HepG2 (cell line): Measurements from ENCODE around the gene ANKRD52. TPM values are rescaled to one million over a fixed set of nuclear protein-coding genes. Genes with fewer than 3 reads are reported as not detected.

Experiments
- BRD4 ChIP-seq: sonication (generic); formaldehyde crosslinking; IDR thresholded peaks from 2 replicates; pipeline ENCODE4 v1.4.0; 2020; ENCODE audit warnings: missing genetic modification reagents
- CBX5 ChIP-seq: sonication (generic); formaldehyde crosslinking; IDR thresholded peaks from 2 replicates; pipeline ENCODE4 v1.4.0; 2020; ENCODE audit warnings: missing genetic modification reagents, borderline replicate concordance
- GLI4 ChIP-seq: sonication (generic); formaldehyde crosslinking; IDR thresholded peaks from 2 replicates; pipeline ENCODE4 v1.5.1; 2020; ENCODE audit warnings: missing genetic modification reagents, mild to moderate bottlenecking, moderate library complexity, borderline replicate concordance
- HDAC6 ChIP-seq: fragments of 200-600 bp; sonication (generic); IDR thresholded peaks from 2 replicates; pipeline ENCODE4 v1.7.0; 2017; ENCODE audit warnings: mild to moderate bottlenecking, antibody characterized with exemption, low read length, low read depth
- HNRNPL ChIP-seq: fragments of 200-400 bp; formaldehyde crosslinking; IDR thresholded peaks from 2 replicates; pipeline ENCODE4 v1.6.1; 2017; ENCODE audit warnings: mild to moderate bottlenecking, low read depth, low read length
- HOXA7 ChIP-seq: sonication (generic); formaldehyde crosslinking; IDR thresholded peaks from 2 replicates; pipeline ENCODE4 v1.8.1; 2022; ENCODE audit warnings: mild to moderate bottlenecking, missing genetic modification reagents, moderate library complexity
- KDM1A ChIP-seq: IDR thresholded peaks from 2 replicates; pipeline ENCODE4 v1.6.1; 2016; ENCODE audit warnings: missing compliant biosample characterization
- KDM2A ChIP-seq: sonication (generic); formaldehyde crosslinking; IDR thresholded peaks from 2 replicates; pipeline ENCODE4 v1.4.0; 2020; ENCODE audit warnings: low read depth, missing genetic modification reagents, borderline replicate concordance
- KDM4B ChIP-seq: sonication (generic); formaldehyde crosslinking; IDR thresholded peaks from 2 replicates; pipeline ENCODE4 v1.4.0; 2020; ENCODE audit warnings: missing genetic modification reagents
- KMT2A ChIP-seq: sonication (generic); formaldehyde crosslinking; IDR thresholded peaks from 2 replicates; pipeline ENCODE4 v1.4.0; 2020; ENCODE audit warnings: missing genetic modification reagents
- MIER3 ChIP-seq: IDR thresholded peaks from 2 replicates; pipeline ENCODE4 v1.6.1; 2016; ENCODE audit warnings: missing compliant biosample characterization, borderline replicate concordance
- PHF8 ChIP-seq: sonication (generic); formaldehyde crosslinking; IDR thresholded peaks from 2 replicates; pipeline ENCODE4 v1.5.0; 2020; ENCODE audit warnings: missing genetic modification reagents
- SUZ12 ChIP-seq: fragments of 150-350 bp; IDR thresholded peaks from 2 replicates; pipeline ENCODE4 v1.6.1; 2014; ENCODE audit warnings: low read depth, low read length
- ZBTB7B ChIP-seq: sonication (generic); formaldehyde crosslinking; IDR thresholded peaks from 2 replicates; pipeline ENCODE4 v1.4.0; 2020; ENCODE audit warnings: missing genetic modification reagents
- ZFP36 ChIP-seq: fragments of 150-350 bp; IDR thresholded peaks from 2 replicates; pipeline ENCODE4 v1.6.1; 2018; ENCODE audit warnings: borderline replicate concordance, low read length, low read depth; ENCODE audit not compliant: partially characterized antibody
- ZNF205 ChIP-seq: IDR thresholded peaks from 2 replicates; pipeline ENCODE4 v1.6.1; 2018; ENCODE audit warnings: missing biosample characterization, missing genetic modification reagents
- ZNF501 ChIP-seq: sonication (generic); formaldehyde crosslinking; IDR thresholded peaks from 2 replicates; pipeline ENCODE4 v1.5.1; 2020; ENCODE audit warnings: mild to moderate bottlenecking, moderate library complexity, missing genetic modification reagents
- ZNF572 ChIP-seq: sonication (generic); formaldehyde crosslinking; IDR thresholded peaks from 2 replicates; pipeline ENCODE4 v1.5.1; 2020; ENCODE audit warnings: mild to moderate bottlenecking, missing genetic modification reagents
- ZNF761 ChIP-seq: sonication (generic); formaldehyde crosslinking; conservative IDR thresholded peaks from 2 replicates; pipeline ENCODE4 v1.4.0; 2020; ENCODE audit warnings: mild to moderate bottlenecking, missing genetic modification reagents
- ZSCAN22 ChIP-seq: sonication (generic); formaldehyde crosslinking; IDR thresholded peaks from 2 replicates; pipeline ENCODE4 v1.4.0; 2020; ENCODE audit warnings: mild to moderate bottlenecking, missing genetic modification reagents
- ZZZ3 ChIP-seq: sonication (generic); formaldehyde crosslinking; IDR thresholded peaks from 2 replicates; pipeline ENCODE4 v1.4.0; 2020; ENCODE audit warnings: missing genetic modification reagents, mild to moderate bottlenecking, borderline replicate concordance
- polyA plus RNA-seq, 8 experiments: library from polyadenylated mRNA; depleted of rRNA in 3 of 8; stranded (reverse) in 7 of 8; unstranded in 1 of 8; fragments of >200 nt; fragmentation: Illumina TruSeq in 4 of 8; extraction: Trizol in 4 of 8; gene quantifications; 2 replicates each; pipeline versions ENCODE4 v1.2.1 to v1.2.3, GENCODE V29; 2011 to 2016; ENCODE audit warnings: low read depth in 4 of 8, missing spikeins in 1 of 8, mixed read lengths in 1 of 8; ENCODE audit not compliant: insufficient read depth in 1 of 8
- total RNA-seq, 5 experiments: library from RNA; depleted of rRNA; stranded (reverse); fragments of >200 nt; fragmentation: Illumina TruSeq; extraction: Trizol; gene quantifications; 2 replicates each; pipeline ENCODE4 v1.2.3, GENCODE V29; 2016; ENCODE audit warnings: low read depth in 1 of 5
- TF ChIP-seq, protein P1 (sequence below): sonication (generic); formaldehyde crosslinking; IDR thresholded peaks from 2 replicates; pipeline ENCODE4 v1.4.0; 2020; ENCODE audit warnings: missing genetic modification reagents, low read depth, mild to moderate bottlenecking, borderline replicate concordance
- TF ChIP-seq, protein P2 (sequence below): sonication (generic); formaldehyde crosslinking; IDR thresholded peaks from 2 replicates; pipeline ENCODE4 v1.4.0; 2020; ENCODE audit warnings: missing genetic modification reagents, borderline replicate concordance
- TF ChIP-seq, protein P3 (sequence below): sonication (generic); formaldehyde crosslinking; conservative IDR thresholded peaks from 2 replicates; pipeline ENCODE4 v1.4.0; 2020; ENCODE audit warnings: mild to moderate bottlenecking, missing genetic modification reagents, moderate library complexity

ANKRD52 gene
- total and polyA plus RNA-seq, 2 of the 13 experiments (the other 11 are each of a cell fraction or from before 2014, with no cell fraction given) = 7.8 to 9.2 TPM

DNA sequence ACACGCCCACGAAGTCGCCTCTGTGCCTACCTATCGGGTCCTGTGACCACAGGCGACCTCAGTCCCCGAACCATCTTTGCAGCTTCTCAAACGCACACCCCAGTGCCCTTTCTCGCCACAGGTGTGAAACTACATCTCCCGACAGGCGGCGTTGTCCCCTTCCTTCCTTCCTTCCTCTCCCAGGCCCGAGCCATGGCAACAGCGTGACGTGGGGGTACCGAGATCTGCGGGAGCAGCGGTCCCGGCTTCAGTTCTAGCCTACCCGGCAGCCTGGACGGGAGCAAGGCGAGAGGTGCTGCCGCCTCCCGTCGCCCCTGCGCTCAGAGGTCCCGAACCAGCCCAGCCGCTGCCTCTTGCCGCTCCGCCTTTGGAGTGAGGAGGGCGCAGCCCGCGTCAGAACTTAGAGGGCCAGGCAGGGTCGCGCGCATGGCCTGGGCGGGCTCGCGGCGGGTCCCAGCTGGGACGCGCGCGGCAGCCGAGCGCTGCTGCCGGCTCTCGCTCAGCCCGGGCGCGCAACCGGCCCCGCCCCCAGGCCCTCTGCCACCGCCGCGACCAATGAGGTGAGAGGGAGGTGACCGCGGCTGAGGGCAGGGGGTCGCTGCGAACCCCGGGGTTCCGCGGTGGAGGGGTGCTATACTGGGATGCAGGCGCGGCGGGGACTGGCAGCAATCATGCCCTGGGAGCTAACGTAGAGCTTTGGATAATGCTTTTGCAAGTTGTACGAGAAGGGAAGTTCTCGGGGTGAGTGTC lies 8.7 kb upstream of the ANKRD52 start, which contains the start of gene COQ10A (continued):
- TF ChIP-seq KDM4B (CRISPR knock-in tag) = no peak
- peak; percentile 81; the same call in 1 of the 2 replicates for TF ChIP-seq KDM2A (CRISPR knock-in tag)
- no peak for TF ChIP-seq HOXA7
- TF ChIP-seq ZBTB7B (CRISPR knock-in tag) = peak; percentile 60; the same call in 1 of the 2 replicates
- TF ChIP-seq ZZZ3 = no peak
- TF ChIP-seq KMT2A = 0 out of 2 replicates have a peak, but pooled peaks have one; percentile 63
- peak; percentile 79 for TF ChIP-seq ZNF501 (CRISPR knock-in tag)
- TF ChIP-seq SUZ12 = peak; percentile 27; the same call in 1 of the 2 replicates
- no peak for TF ChIP-seq HNRNPL
- TF ChIP-seq ZSCAN22 (CRISPR knock-in tag) = no peak
- TF ChIP-seq HDAC6 = no peak
- TF ChIP-seq ZNF205 (CRISPR knock-in tag) = peak; percentile 65; the same call in 1 of the 2 replicates
- TF ChIP-seq, protein P1, sequence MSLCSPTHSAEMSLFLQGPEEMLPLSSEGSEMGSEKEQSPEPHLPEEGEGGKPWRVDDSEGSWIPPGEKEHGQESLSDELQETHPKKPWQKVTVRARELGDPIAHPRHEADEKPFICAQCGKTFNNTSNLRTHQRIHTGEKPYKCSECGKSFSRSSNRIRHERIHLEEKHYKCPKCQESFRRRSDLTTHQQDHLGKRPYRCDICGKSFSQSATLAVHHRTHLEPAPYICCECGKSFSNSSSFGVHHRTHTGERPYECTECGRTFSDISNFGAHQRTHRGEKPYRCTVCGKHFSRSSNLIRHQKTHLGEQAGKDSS = 0 out of 2 replicates have a peak, but pooled peaks have one; percentile 22
- peak; percentile 95 for TF ChIP-seq PHF8 (CRISPR knock-in tag)
- 0 out of 2 replicates have a peak, but pooled peaks have one; percentile 30 for TF ChIP-seq BRD4 (CRISPR knock-in tag)
- peak; percentile 72; the same call in 1 of the 2 replicates for TF ChIP-seq MIER3 (CRISPR knock-in tag)
- TF ChIP-seq ZNF572 (CRISPR knock-in tag) = no peak; the same call in 1 of the 2 replicates
- TF ChIP-seq KDM1A (CRISPR knock-in tag) = peak; percentile 84
- TF ChIP-seq ZNF761 = peak; percentile 92; the same call in 1 of the 2 replicates
- TF ChIP-seq, protein P2, sequence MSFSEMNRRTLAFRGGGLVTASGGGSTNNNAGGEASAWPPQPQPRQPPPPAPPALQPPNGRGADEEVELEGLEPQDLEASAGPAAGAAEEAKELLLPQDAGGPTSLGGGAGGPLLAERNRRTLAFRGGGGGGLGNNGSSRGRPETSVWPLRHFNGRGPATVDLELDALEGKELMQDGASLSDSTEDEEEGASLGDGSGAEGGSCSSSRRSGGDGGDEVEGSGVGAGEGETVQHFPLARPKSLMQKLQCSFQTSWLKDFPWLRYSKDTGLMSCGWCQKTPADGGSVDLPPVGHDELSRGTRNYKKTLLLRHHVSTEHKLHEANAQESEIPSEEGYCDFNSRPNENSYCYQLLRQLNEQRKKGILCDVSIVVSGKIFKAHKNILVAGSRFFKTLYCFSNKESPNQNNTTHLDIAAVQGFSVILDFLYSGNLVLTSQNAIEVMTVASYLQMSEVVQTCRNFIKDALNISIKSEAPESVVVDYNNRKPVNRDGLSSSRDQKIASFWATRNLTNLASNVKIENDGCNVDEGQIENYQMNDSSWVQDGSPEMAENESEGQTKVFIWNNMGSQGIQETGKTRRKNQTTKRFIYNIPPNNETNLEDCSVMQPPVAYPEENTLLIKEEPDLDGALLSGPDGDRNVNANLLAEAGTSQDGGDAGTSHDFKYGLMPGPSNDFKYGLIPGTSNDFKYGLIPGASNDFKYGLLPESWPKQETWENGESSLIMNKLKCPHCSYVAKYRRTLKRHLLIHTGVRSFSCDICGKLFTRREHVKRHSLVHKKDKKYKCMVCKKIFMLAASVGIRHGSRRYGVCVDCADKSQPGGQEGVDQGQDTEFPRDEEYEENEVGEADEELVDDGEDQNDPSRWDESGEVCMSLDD (CRISPR knock-in tag) = peak; percentile 91
- TF ChIP-seq CBX5 (CRISPR knock-in tag) = peak; percentile 76; the same call in 1 of the 2 replicates
- TF ChIP-seq GLI4 (CRISPR knock-in tag) = no peak
- TF ChIP-seq ZFP36 = no peak
- TF ChIP-seq, protein P3, sequence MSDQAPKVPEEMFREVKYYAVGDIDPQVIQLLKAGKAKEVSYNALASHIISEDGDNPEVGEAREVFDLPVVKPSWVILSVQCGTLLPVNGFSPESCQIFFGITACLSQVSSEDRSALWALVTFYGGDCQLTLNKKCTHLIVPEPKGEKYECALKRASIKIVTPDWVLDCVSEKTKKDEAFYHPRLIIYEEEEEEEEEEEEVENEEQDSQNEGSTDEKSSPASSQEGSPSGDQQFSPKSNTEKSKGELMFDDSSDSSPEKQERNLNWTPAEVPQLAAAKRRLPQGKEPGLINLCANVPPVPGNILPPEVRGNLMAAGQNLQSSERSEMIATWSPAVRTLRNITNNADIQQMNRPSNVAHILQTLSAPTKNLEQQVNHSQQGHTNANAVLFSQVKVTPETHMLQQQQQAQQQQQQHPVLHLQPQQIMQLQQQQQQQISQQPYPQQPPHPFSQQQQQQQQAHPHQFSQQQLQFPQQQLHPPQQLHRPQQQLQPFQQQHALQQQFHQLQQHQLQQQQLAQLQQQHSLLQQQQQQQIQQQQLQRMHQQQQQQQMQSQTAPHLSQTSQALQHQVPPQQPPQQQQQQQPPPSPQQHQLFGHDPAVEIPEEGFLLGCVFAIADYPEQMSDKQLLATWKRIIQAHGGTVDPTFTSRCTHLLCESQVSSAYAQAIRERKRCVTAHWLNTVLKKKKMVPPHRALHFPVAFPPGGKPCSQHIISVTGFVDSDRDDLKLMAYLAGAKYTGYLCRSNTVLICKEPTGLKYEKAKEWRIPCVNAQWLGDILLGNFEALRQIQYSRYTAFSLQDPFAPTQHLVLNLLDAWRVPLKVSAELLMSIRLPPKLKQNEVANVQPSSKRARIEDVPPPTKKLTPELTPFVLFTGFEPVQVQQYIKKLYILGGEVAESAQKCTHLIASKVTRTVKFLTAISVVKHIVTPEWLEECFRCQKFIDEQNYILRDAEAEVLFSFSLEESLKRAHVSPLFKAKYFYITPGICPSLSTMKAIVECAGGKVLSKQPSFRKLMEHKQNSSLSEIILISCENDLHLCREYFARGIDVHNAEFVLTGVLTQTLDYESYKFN (CRISPR knock-in tag) = peak; percentile 15; the same call in 1 of the 2 replicates
